Measurements from ENCODE around the gene CRYBB1.

- TF ChIP-seq CTCF (conservative IDR thresholded peaks at IDR 0.05; ENCODE audit: low read depth in 2 of 2) (no peak), REST (IDR thresholded peaks at IDR 0.05; ENCODE audit: unreplicated experiment) (no peak), EZH2 (IDR thresholded peaks at IDR 0.05; ENCODE audit: low read depth, unreplicated experiment) (no peak), EZH2phosphoT487 (IDR thresholded peaks at IDR 0.05; ENCODE audit: unreplicated experiment) (no peak), JUNB (IDR thresholded peaks at IDR 0.05; ENCODE audit: unreplicated experiment) (no peak), ZNF331 (CRISPR knock-in tag; IDR thresholded peaks at IDR 0.05; ENCODE audit: low read depth) (no peak), CREB1 (CRISPR knock-in tag; IDR thresholded peaks at IDR 0.05; ENCODE audit: low read depth) (no peak)
Observed at GRCh38 chr22:26623984-26624383, 6.2 kb upstream of the CRYBB1 start.
